AG09309 (cell line): Measurements from ENCODE around the gene KCNF1.

Source experiments
- DNase-seq: peaks from one replicate; pipeline ENCODE4 v3.0.0-alpha.2; 2010; ENCODE audit warnings: low read depth
- H3K4me3 ChIP-seq: 2 replicates; pipeline ENCODE4 v1.5.1; 2011; ENCODE audit warnings: mild to moderate bottlenecking, low read depth, low read length, moderate library complexity; ENCODE audit not compliant: control insufficient read depth
- TF ChIP-seq, protein P1 (sequence below): IDR thresholded peaks from 2 replicates; pipeline ENCODE4 v1.5.1; 2011; ENCODE audit warnings: mild to moderate bottlenecking, low read depth, low read length, inconsistent platforms; ENCODE audit not compliant: insufficient read depth, control insufficient read depth; ENCODE audit errors: missing control alignments

Gene KCNF1

DNA sequence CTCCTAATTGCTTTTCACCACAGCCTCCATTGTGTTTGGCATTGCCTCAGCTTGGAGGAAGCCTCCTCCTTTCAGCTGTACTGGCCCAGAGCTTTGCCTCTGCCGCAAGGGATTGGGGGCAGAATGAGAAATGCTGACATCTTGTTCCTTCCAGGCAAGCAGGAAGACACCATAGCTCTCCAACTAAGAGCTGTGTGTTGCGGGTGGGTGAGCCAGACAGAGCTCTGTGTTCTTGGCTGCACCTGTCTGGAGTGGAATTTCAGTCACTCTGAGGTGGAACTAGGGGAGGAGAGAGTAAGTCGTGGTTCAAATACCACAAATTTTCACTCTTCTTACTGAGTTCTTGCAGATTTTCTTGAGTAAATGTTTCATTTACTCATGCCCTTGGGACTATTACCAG, 36.6 kb upstream of the KCNF1 start:
- DNase-seq = no peak
- H3K4me3 ChIP-seq = no peak overlapping the region
- TF ChIP-seq, protein P1, sequence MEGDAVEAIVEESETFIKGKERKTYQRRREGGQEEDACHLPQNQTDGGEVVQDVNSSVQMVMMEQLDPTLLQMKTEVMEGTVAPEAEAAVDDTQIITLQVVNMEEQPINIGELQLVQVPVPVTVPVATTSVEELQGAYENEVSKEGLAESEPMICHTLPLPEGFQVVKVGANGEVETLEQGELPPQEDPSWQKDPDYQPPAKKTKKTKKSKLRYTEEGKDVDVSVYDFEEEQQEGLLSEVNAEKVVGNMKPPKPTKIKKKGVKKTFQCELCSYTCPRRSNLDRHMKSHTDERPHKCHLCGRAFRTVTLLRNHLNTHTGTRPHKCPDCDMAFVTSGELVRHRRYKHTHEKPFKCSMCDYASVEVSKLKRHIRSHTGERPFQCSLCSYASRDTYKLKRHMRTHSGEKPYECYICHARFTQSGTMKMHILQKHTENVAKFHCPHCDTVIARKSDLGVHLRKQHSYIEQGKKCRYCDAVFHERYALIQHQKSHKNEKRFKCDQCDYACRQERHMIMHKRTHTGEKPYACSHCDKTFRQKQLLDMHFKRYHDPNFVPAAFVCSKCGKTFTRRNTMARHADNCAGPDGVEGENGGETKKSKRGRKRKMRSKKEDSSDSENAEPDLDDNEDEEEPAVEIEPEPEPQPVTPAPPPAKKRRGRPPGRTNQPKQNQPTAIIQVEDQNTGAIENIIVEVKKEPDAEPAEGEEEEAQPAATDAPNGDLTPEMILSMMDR = no peak

DNA sequence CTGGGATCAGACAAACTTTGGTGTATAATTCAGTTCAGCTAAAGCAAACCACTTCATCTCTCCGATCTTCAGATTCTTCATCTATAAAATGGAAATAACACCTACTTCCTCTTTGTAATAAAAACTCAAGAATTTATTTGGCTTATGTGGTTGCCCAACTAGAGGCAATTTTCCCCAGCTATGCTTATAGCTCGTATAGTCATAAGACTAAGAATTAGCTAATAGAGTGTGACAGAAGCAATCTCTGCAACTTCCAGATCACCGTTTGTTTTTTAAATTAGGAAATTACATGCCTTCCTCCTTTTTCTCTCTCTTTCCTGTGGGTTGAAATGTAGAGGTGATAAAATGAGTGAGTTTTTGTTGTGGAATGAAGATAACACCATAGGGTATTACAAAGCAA, 35.3 kb upstream of the KCNF1 start:
- TF ChIP-seq, protein P1 = no peak
- H3K4me3 ChIP-seq = no peak overlapping the region
- no peak for DNase-seq

DNA sequence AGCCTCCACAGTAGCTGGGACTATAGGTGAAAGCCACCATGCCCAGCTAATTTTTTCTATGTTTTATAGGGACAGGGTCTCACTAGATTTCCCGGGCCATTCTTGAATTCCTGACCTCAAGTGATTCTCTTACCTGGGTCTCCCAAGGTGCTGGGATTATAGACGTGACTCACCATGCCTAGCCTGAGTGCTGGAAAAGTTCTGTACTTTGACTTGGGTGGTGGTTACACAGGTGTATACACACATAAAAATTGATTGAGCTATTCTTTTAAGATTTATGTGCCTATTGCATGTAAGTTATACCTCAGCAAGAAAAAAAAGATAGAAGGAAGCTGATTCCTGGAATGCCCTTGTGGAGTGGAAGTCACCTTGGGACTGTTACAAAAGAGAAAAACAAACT, 34.8 kb upstream of the KCNF1 start:
- DNase-seq = no peak
- H3K4me3 ChIP-seq = no peak overlapping the region
- TF ChIP-seq, protein P1 = no peak

DNA sequence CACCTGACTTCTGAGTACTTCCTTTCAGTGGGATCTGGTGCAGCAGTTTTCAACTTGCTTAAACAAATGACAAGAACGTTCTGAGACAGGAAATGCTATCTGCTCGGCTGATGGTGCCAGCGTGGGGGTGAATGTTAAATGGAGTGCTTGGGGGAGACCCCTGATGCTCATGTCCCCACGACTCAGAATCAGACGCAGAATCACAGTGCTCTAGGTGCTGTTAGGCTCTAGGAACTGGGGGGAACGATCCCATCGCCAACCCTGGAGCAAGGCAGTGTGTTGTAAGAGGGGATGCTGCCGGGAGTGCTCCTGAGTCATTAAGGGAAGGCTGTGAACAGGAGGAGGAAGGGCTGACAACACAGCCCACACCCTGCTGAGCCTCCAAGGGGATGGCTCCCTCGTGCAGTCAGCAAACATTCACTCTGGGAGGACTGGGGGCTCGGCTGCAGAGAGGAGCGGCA, 34.1 kb upstream of the KCNF1 start:
- TF ChIP-seq, protein P1 = no peak
- no peak for DNase-seq

DNA sequence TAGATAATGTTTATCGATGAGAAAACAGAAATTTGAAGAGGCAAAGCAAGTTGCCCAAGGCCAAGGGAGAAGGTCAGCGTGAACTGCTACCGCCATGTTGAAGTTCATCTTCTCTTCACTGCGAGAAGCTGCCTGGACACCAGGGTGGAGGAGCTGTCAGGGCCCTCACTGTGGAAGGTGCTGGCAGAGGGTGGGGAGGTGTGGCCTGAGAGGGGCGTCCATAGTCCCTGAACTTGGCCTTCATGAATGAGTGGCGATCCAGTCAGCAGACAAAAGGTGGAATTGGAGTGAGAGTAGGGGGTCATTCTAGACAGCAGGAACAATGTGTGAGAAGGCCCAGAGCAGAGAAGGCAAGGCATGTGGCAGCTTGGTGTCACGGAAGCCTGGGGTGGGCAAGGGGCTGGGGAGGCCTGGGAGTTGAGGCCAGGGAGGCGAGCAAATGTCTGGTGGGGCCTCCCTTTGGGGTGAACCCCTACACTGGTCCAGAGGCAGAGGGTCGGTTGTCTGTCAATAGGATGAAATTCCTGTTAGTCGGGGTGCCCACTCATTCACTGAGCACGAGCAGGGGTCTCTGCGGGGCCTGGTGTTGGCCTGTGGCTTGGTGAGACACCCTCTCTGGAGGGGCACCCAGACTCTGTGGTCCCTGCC, 33.3 kb upstream of the KCNF1 start:
- TF ChIP-seq, protein P1 = no peak
- no peak overlapping the region for H3K4me3 ChIP-seq
- no peak for DNase-seq

More for the DNA sequence above, 34.1 kb upstream of the KCNF1 start:
- H3K4me3 ChIP-seq = no peak overlapping the region

DNA sequence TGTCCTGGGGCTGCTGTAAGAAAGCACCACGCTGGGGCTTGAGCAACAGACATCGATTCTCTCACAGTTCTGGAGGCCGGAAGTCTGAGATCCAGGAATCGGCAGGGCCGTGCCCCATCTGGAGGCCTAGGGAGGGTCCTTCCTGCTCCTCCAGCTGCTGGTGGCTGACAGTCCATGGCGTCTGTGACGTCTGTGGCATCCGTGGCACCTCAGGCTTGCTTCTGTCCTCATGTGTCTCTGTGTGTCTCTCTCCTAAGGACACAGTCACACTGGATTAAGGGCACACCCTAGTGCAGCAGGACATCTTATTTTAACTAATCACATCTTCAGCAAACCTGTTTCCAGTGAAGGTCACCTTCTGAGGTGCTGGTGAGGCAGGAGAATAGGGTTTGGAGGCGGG, 32.6 kb upstream of the KCNF1 start:
- no peak for DNase-seq
- TF ChIP-seq, protein P1 = no peak
- H3K4me3 ChIP-seq = no peak overlapping the region
